H1 (cell line): ENCODE results near the gene EPB41L4B. TPM values are rescaled to one million over a fixed set of nuclear protein-coding genes. Genes with fewer than 3 reads are reported as not detected.

Source experiments
- CTCF ChIA-PET: fragments of 300-600 bp; sonication (Branson Sonifier 250); formaldehyde crosslinking; loops from one replicate; lab custom pipeline; 2021; ENCODE audit not compliant: partially characterized antibody; lab: Charles Lee
- POLR2A ChIA-PET: fragments of 300-600 bp; sonication (Branson Sonifier 250); formaldehyde crosslinking; loops from one replicate; lab custom pipeline; 2021; ENCODE audit warnings: inconsistent platforms; ENCODE audit not compliant: partially characterized antibody; lab: Charles Lee
- DNase-seq, 2 experiments: peaks; one replicate each; pipeline versions ENCODE4 v3.0.0 to v3.0.0-alpha.2; 2010 to 2022; ENCODE audit warnings: low spot score in 2 of 2, low read depth in 1 of 2, mixed read lengths in 1 of 2
- FAIRE-seq: peaks from 2 replicates; lab custom pipeline; 2011; peaks lifted over from hg19 to GRCh38; lab: Jason Lieb, UNC
- H2AFZ ChIP-seq: 2 replicates; pipeline ENCODE4 v1.8.1; 2012; ENCODE audit warnings: low read length, inconsistent platforms
- H2AK5ac ChIP-seq: 2 replicates; pipeline ENCODE4 v1.6.1; 2013; ENCODE audit warnings: low read depth, low read length
- H2BK120ac ChIP-seq: replicated peaks from 2 replicates; pipeline ENCODE3; 2013; ENCODE audit warnings: low read depth, low read length, inconsistent platforms
- H2BK12ac ChIP-seq: 2 replicates; pipeline ENCODE4 v1.6.1; 2013; ENCODE audit warnings: low read depth, low read length
- H2BK15ac ChIP-seq: 2 replicates; pipeline ENCODE4 v1.6.1; 2013; ENCODE audit warnings: low read length
- H2BK20ac ChIP-seq: 2 replicates; pipeline ENCODE4 v1.6.1; 2013; ENCODE audit warnings: low read length
- H2BK5ac ChIP-seq: 2 replicates; pipeline ENCODE4 v1.6.1; 2013; ENCODE audit warnings: low read depth, low read length
- H3K14ac ChIP-seq: 2 replicates; pipeline ENCODE4 v1.6.1; 2013; ENCODE audit warnings: inconsistent platforms; ENCODE audit not compliant: insufficient read length
- H3K18ac ChIP-seq: 2 replicates; pipeline ENCODE4 v1.6.1; 2013; ENCODE audit warnings: low read length; ENCODE audit errors: extremely low read depth
- H3K23ac ChIP-seq: 2 replicates; pipeline ENCODE4 v1.6.1; 2013; ENCODE audit warnings: inconsistent platforms; ENCODE audit not compliant: insufficient read length
- H3K23me2 ChIP-seq: 2 replicates; pipeline ENCODE4 v1.6.1; 2013; ENCODE audit warnings: low read depth, low read length
- H3K27ac ChIP-seq: 2 replicates; pipeline ENCODE4 v1.6.1; 2011; ENCODE audit warnings: low read depth, low read length, inconsistent platforms
- H3K27me3 ChIP-seq, 4 experiments: replicated peaks in 1 of 4; 1 replicate in 1 of 4; 2 replicates in 3 of 4; pipeline versions ENCODE4 v1.6.1 to v1.8.1; 2011 to 2013; ENCODE audit warnings: low read length in 3 of 4, mild to moderate bottlenecking in 3 of 4, inconsistent platforms in 2 of 4, mixed read lengths in 2 of 4, moderate library complexity in 1 of 4; ENCODE audit not compliant: control insufficient read depth in 3 of 4, insufficient read depth in 3 of 4; ENCODE audit errors: extremely low read depth in 1 of 4
- H3K36me3 ChIP-seq, 4 experiments: 2 replicates each; pipeline versions ENCODE4 v1.6.1 to v1.8.1; 2011 to 2013; ENCODE audit warnings: mild to moderate bottlenecking in 4 of 4, low read length in 3 of 4, moderate library complexity in 2 of 4, control low read depth in 1 of 4, inconsistent platforms in 1 of 4; ENCODE audit not compliant: insufficient read depth in 4 of 4, control insufficient read depth in 2 of 4
- H3K4ac ChIP-seq: replicated peaks from 2 replicates; pipeline ENCODE3; 2013; ENCODE audit warnings: low read length, low read depth, mixed read lengths, inconsistent platforms; ENCODE audit not compliant: insufficient read length
- H3K4me1 ChIP-seq, 4 experiments: replicated peaks in 1 of 4; 1 replicate in 1 of 4; 2 replicates in 3 of 4; pipeline versions ENCODE4 v1.6.1 to v1.8.1; 2011 to 2013; ENCODE audit warnings: low read length in 3 of 4, inconsistent platforms in 2 of 4, mixed read lengths in 1 of 4; ENCODE audit not compliant: insufficient read depth in 4 of 4, control insufficient read depth in 3 of 4
- H3K4me2 ChIP-seq, 2 experiments: 2 replicates each; pipeline versions ENCODE4 v1.6.1 to v1.8.1; 2011 to 2013; ENCODE audit warnings: low read depth in 2 of 2, low read length in 2 of 2, control low read depth in 1 of 2, inconsistent platforms in 1 of 2, mild to moderate bottlenecking in 1 of 2; ENCODE audit not compliant: insufficient read depth in 1 of 2
- H3K4me3 ChIP-seq, 4 experiments: fragments of 200-600, 300-600 bp in 1 of 4; sonication (generic), shearing (Covaris generic), sonication (Bioruptor Twin) in 1 of 4; 2 replicates each; pipeline versions ENCODE4 v1.5.1 to v1.8.1; 2011 to 2016; ENCODE audit warnings: low read length in 4 of 4, low read depth in 3 of 4, control low read depth in 2 of 4, inconsistent platforms in 2 of 4, mild to moderate bottlenecking in 2 of 4, mixed read lengths in 1 of 4, moderate library complexity in 1 of 4; ENCODE audit not compliant: insufficient read depth in 2 of 4; ENCODE audit errors: extremely low read depth in 1 of 4
- H3K56ac ChIP-seq: replicated peaks from 2 replicates; pipeline ENCODE3; 2013; ENCODE audit warnings: low read depth, mild to moderate bottlenecking, mixed read lengths, low read length, inconsistent platforms; ENCODE audit not compliant: insufficient read length
- H3K79me1 ChIP-seq: 2 replicates; pipeline ENCODE4 v1.6.1; 2013; ENCODE audit warnings: low read depth, low read length, control low read depth
- H3K79me2 ChIP-seq, 2 experiments: 2 replicates each; pipeline versions ENCODE4 v1.6.1 to v1.8.1; 2012 to 2013; ENCODE audit warnings: low read length in 2 of 2, mild to moderate bottlenecking in 2 of 2, inconsistent platforms in 1 of 2; ENCODE audit not compliant: insufficient read depth in 2 of 2, control insufficient read depth in 1 of 2
- H3K9ac ChIP-seq, 4 experiments: replicated peaks in 1 of 4; 1 replicate in 1 of 4; 2 replicates in 3 of 4; pipeline versions ENCODE4 v1.6.1 to v1.8.1; 2011 to 2013; ENCODE audit warnings: low read depth in 3 of 4, low read length in 3 of 4, control low read depth in 2 of 4, mild to moderate bottlenecking in 2 of 4, moderate library complexity in 2 of 4, inconsistent platforms in 1 of 4; ENCODE audit errors: extremely low read depth in 1 of 4
- H3K9me3 ChIP-seq, 2 experiments: 2 replicates each; pipeline versions ENCODE4 v1.6.1 to v1.8.1; 2012 to 2013; ENCODE audit warnings: mild to moderate bottlenecking in 2 of 2, moderate library complexity in 2 of 2, control low read depth in 1 of 2, inconsistent platforms in 1 of 2, low read depth in 1 of 2, low read length in 1 of 2, mixed read lengths in 1 of 2; ENCODE audit not compliant: insufficient read depth in 2 of 2
- H4K20me1 ChIP-seq, 2 experiments: replicated peaks in 1 of 2; 2 replicates each; pipeline versions ENCODE3 to v1.8.1; 2011 to 2013; ENCODE audit warnings: inconsistent platforms in 2 of 2, low read length in 2 of 2, mild to moderate bottlenecking in 1 of 2; ENCODE audit not compliant: insufficient read depth in 2 of 2, control insufficient read depth in 1 of 2
- H4K5ac ChIP-seq: 2 replicates; pipeline ENCODE4 v1.6.1; 2013; ENCODE audit warnings: low read length, low read depth, mixed read lengths, inconsistent platforms; ENCODE audit not compliant: insufficient read length
- H4K8ac ChIP-seq: 2 replicates; pipeline ENCODE4 v1.8.0; 2013; ENCODE audit warnings: mild to moderate bottlenecking, moderate library complexity, low read length, inconsistent platforms; ENCODE audit not compliant: insufficient read depth; ENCODE audit errors: extremely low read depth
- H4K91ac ChIP-seq: replicated peaks from 2 replicates; pipeline ENCODE3; 2013; ENCODE audit warnings: low read length, mixed read lengths, inconsistent platforms; ENCODE audit not compliant: insufficient read length
- SIX5 ChIP-seq: IDR thresholded peaks from 2 replicates; pipeline ENCODE4 v1.6.1; 2011; ENCODE audit warnings: mild to moderate bottlenecking, low read depth, low read length
- WGBS, 2 experiments: shearing (Covaris generic) in 1 of 2; methylation state at CpG; one replicate each; pipeline versions ENCODE4 v1.1.6 to v1.1.7; 2013 to 2015; ENCODE audit warnings: low lambda C conversion rate in 2 of 2, mixed read lengths in 2 of 2, inconsistent platforms in 1 of 2, low coverage in 1 of 2, missing lambda C conversion rate in 1 of 2; ENCODE audit not compliant: insufficient replicate concordance in 2 of 2, insufficient coverage in 1 of 2, insufficient read length in 1 of 2; ENCODE audit errors: extremely low coverage in 1 of 2, missing lambda C conversion rate in 1 of 2; 5-methylcytosine and 5-hydroxymethylcytosine counted together
- polyA plus RNA-seq, 7 experiments: library from polyadenylated mRNA; depleted of rRNA in 3 of 7; stranded (reverse) in 5 of 7; unstranded in 2 of 7; fragments of >200 nt in 5 of 7; fragments of 200-250 nt in 2 of 7; gene quantifications; 1 replicate in 5 of 7; 2 replicates in 1 of 7; 4 replicates in 1 of 7; pipeline versions ENCODE4 v1.2.1 to v1.2.3, GENCODE V29; 2011 to 2013; ENCODE audit warnings: missing spikeins in 2 of 7, mixed read lengths in 2 of 7
- total RNA-seq: library from RNA; stranded (reverse); fragmentation: NEBNext Ultra II Directional; extraction: Animal tissue kit (Norgen Biotek cat#: 25700); gene quantifications from 2 replicates; pipeline ENCODE4 v1.2.1, GENCODE V29; 2021

The EPB41L4B gene
- total and polyA plus RNA-seq, 2 of the 8 experiments (the other 6 are each of a cell fraction or from before 2014, with no cell fraction given) = 11.9 to 25.0 TPM

DNA sequence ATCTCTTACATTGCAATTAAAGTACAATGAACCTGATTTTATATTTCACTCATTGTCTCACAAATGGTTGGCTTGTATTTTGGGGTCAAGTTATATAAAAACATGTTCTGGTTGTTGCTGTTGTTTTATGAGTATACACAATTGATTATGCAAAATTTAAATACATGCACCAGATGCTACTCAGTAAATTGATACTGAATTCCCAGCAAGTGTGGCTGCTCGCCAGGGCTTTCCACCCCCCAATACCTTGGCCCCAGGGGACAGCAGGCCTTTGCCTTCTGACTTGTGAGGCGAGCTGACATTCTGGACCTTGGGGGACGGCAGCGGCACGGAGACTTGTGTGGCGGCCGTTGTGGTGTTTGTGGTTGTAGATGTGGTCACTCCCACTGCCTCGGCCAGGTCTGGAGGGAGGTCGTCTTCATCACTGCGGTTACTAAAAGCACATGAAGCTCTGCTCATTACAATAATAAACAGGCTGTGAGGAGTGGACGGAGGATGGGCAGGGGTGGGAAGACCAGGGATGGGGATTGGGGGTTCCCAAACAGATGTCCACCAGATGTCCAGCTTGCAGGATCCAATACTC is 126.8 kb downstream of the EPB41L4B start:
- no peak overlapping the region for H4K91ac ChIP-seq
- no peaks in the 10 kb centered on the region for H3K9me3 ChIP-seq
- no peaks in the 10 kb centered on the region for H3K79me2 ChIP-seq
- WGBS, 2 experiments = 83% methylated on average over 10 of the region's 11 CpGs; no CpG with 5 or more reads in 1 of the 2 experiments
- no peak overlapping the region for H2BK12ac ChIP-seq
- H3K18ac ChIP-seq = no peak overlapping the region
- H2BK15ac ChIP-seq = no peak overlapping the region
- H3K56ac ChIP-seq = no peak overlapping the region
- TF ChIP-seq SIX5 = no peak
- TF ChIP-seq, all 59 proteins: peak for 0
- Histone ChIP-seq H2BK120ac (no peak overlapping the region), H3K14ac (no peak overlapping the region), H2BK5ac (no peak overlapping the region), H3K23me2 (no peaks in the 10 kb centered on the region), H3K4me1 (no peaks in the 10 kb centered on the region), H3K36me3 (no peaks in the 10 kb centered on the region), H4K20me1 (no peaks in the 10 kb centered on the region), H3K79me1 (no peaks in the 10 kb centered on the region), H4K8ac (no peak overlapping the region), H2BK20ac (no peak overlapping the region), H3K23ac (no peak overlapping the region), H2AFZ (no peak overlapping the region), H3K4me2 (no peak overlapping the region), H3K27ac (no peak overlapping the region), H4K5ac (no peak overlapping the region), H3K9ac (no peak overlapping the region), H3K27me3 (no peaks in the 10 kb centered on the region; a peak in 1 of 7 replicates), H3K4me3 (no peak overlapping the region), H2AK5ac (no peak overlapping the region), H3K4ac (no peak overlapping the region)
- POLR2A ChIA-PET = no interaction called here
- FAIRE-seq (no peak), DNase-seq (no peak)
- CTCF ChIA-PET = interaction anchor here (0.6 to 3.8 kb wide), 26 partner anchors 7 to 247 kb away, joined by 3 to 34 read pairs (median 5); no protein-coding TSS in a partner anchor
